Neural cell (in vitro differentiated cells): ENCODE measurements around the gene TBC1D25. TPM values are rescaled to one million over a fixed set of nuclear protein-coding genes. Genes with fewer than 3 reads are reported as not detected.

Experiments used
- H2AFZ ChIP-seq: fragments of 200-600, 300-800 bp; sonication (generic), shearing (Covaris generic); 2 replicates; pipeline ENCODE4 v1.6.0; 2014; ENCODE audit warnings: low read depth, mild to moderate bottlenecking, antibody characterized with exemption, low read length, moderate library complexity
- H3F3A ChIP-seq: fragments of 200-600 bp; shearing (Covaris generic); 2 replicates; pipeline ENCODE4 v1.6.1; 2016; ENCODE audit warnings: mild to moderate bottlenecking, moderate library complexity, mixed read lengths, antibody characterized with exemption, low read length; ENCODE audit not compliant: insufficient read depth, poor library complexity, severe bottlenecking
- H3K27ac ChIP-seq: fragments of 200-600, 300-800 bp; sonication (generic), shearing (Covaris generic); 2 replicates; pipeline ENCODE4 v1.5.1; 2014; ENCODE audit warnings: mild to moderate bottlenecking, low read length, moderate library complexity
- H3K27me3 ChIP-seq: fragments of 300-800, 200-600 bp; sonication (generic), shearing (Covaris generic); 2 replicates; pipeline ENCODE4 v1.6.0; 2014; ENCODE audit warnings: mild to moderate bottlenecking, low read depth, low read length, moderate library complexity; ENCODE audit not compliant: insufficient read depth
- H3K36me3 ChIP-seq: fragments of 300-800, 200-600 bp; sonication (generic), shearing (Covaris generic); 2 replicates; pipeline ENCODE4 v1.5.1; 2014; ENCODE audit warnings: mild to moderate bottlenecking, antibody characterized with exemption, low read length, moderate library complexity; ENCODE audit not compliant: insufficient read depth
- H3K4me2 ChIP-seq: fragments of 300-800, 200-600 bp; sonication (generic), shearing (Covaris generic); 2 replicates; pipeline ENCODE4 v1.6.0; 2014; ENCODE audit warnings: mild to moderate bottlenecking, low read length
- H3K4me3 ChIP-seq: fragments of 300-800, 200-600 bp; sonication (generic), shearing (Covaris generic); 2 replicates; pipeline ENCODE4 v1.5.1; 2014; ENCODE audit warnings: mild to moderate bottlenecking, low read length, moderate library complexity
- H3K79me2 ChIP-seq: fragments of 200-600 bp; shearing (Covaris generic); replicated peaks from 2 replicates; pipeline ENCODE4 v1.6.0; 2014; ENCODE audit warnings: mild to moderate bottlenecking, low read length, moderate library complexity; ENCODE audit not compliant: insufficient read depth
- H3K9ac ChIP-seq: fragments of 300-800, 200-600 bp; sonication (generic), shearing (Covaris generic); 2 replicates; pipeline ENCODE4 v1.6.1; 2016; ENCODE audit warnings: mild to moderate bottlenecking, low read length, mixed read lengths
- H3K9me2 ChIP-seq: fragments of 200-600 bp; shearing (Covaris generic); 2 replicates; pipeline ENCODE4 v1.6.1; 2016; ENCODE audit warnings: mild to moderate bottlenecking, low read length, mixed read lengths; ENCODE audit not compliant: insufficient read depth
- H3K9me3 ChIP-seq: fragments of 200-600, 300-800 bp; sonication (generic), shearing (Covaris generic); 2 replicates; pipeline ENCODE4 v1.6.1; 2016; ENCODE audit warnings: mild to moderate bottlenecking, mixed run types, low read length, moderate library complexity, mixed read lengths
- H4K20me1 ChIP-seq: fragments of 200-600 bp; shearing (Covaris generic); 2 replicates; pipeline ENCODE4 v1.6.1; 2016; ENCODE audit warnings: mild to moderate bottlenecking, mixed run types; ENCODE audit not compliant: insufficient read depth
- EP300 ChIP-seq: fragments of 450-650 bp; conservative IDR thresholded peaks from 2 replicates; pipeline ENCODE4 v1.6.1; 2014; ENCODE audit warnings: antibody characterized with exemption, mild to moderate bottlenecking, moderate library complexity; ENCODE audit not compliant: poor library complexity, severe bottlenecking
- EZH2 ChIP-seq: fragments of 200-600, 300-800 bp; shearing (Covaris generic), sonication (generic); IDR thresholded peaks from 2 replicates; pipeline ENCODE4 v1.6.1; 2014; ENCODE audit warnings: antibody characterized with exemption, low read length, borderline replicate concordance, mild to moderate bottlenecking; ENCODE audit not compliant: insufficient read depth, poor library complexity, severe bottlenecking
- MXI1 ChIP-seq: fragments of 450-650 bp; conservative IDR thresholded peaks from 2 replicates; pipeline ENCODE4 v1.6.1; 2014; ENCODE audit warnings: antibody characterized with exemption, mild to moderate bottlenecking; ENCODE audit not compliant: poor library complexity, severe bottlenecking
- POLR2AphosphoS5 ChIP-seq: IDR thresholded peaks from 2 replicates; pipeline ENCODE4 v1.6.1; 2012
- RAD21 ChIP-seq: fragments of 450-650 bp; conservative IDR thresholded peaks from 2 replicates; pipeline ENCODE4 v1.6.1; 2014; ENCODE audit warnings: antibody characterized with exemption, mild to moderate bottlenecking, moderate library complexity
- SMC3 ChIP-seq: fragments of 450-650 bp; conservative IDR thresholded peaks from 2 replicates; pipeline ENCODE4 v1.6.1; 2014; ENCODE audit warnings: antibody characterized with exemption, mild to moderate bottlenecking, moderate library complexity; ENCODE audit not compliant: poor library complexity
- TAF1 ChIP-seq: IDR thresholded peaks from 2 replicates; pipeline ENCODE4 v1.6.1; 2012; ENCODE audit warnings: low read depth
- polyA plus RNA-seq: library from polyadenylated mRNA; depleted of rRNA; stranded (reverse); fragments of >200 nt; gene quantifications from 2 replicates; pipeline ENCODE4 v1.2.3, GENCODE V29; 2014
- TF ChIP-seq, protein P1 (sequence below): fragments of 450-650 bp; IDR thresholded peaks from 2 replicates; pipeline ENCODE4 v1.5.1; 2014; ENCODE audit warnings: antibody characterized with exemption, mild to moderate bottlenecking, moderate library complexity; ENCODE audit not compliant: poor library complexity, severe bottlenecking
- TF ChIP-seq, protein P2 (sequence below): IDR thresholded peaks from 2 replicates; pipeline ENCODE4 v1.6.1; 2012; ENCODE audit warnings: borderline replicate concordance

The TBC1D25 gene
- polyA plus RNA-seq, 1 donor from 2014 or later: 4.5 TPM

DNA sequence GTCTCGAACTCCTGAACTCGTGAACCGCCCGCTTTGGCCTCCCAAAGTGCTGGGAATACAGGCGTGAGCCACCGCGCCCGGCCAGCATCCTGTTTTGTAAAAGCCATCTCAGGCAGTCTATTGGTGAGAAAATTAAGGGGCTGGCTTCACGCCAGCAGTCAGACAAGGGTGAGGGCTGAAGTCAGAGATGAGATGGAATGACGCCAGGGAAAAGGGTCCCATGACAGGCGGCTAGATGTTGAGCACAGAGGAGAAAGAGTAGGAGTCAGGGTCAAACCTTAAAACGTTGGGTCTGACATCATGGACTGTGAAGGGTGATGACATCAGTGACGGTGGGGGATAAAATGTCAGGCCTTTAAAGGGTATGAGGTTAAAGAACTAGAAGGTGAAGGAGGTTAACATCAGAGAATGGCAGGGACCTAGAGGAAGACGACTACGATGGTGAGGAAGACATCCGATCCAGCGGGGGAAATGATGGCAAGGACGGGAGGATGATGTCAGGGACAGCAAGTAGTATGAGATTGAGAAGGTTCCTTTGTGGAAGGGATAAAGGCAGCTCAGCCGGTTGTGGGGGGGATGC, 34.3 kb downstream of the TBC1D25 start (continued):
- TF ChIP-seq, protein P1, sequence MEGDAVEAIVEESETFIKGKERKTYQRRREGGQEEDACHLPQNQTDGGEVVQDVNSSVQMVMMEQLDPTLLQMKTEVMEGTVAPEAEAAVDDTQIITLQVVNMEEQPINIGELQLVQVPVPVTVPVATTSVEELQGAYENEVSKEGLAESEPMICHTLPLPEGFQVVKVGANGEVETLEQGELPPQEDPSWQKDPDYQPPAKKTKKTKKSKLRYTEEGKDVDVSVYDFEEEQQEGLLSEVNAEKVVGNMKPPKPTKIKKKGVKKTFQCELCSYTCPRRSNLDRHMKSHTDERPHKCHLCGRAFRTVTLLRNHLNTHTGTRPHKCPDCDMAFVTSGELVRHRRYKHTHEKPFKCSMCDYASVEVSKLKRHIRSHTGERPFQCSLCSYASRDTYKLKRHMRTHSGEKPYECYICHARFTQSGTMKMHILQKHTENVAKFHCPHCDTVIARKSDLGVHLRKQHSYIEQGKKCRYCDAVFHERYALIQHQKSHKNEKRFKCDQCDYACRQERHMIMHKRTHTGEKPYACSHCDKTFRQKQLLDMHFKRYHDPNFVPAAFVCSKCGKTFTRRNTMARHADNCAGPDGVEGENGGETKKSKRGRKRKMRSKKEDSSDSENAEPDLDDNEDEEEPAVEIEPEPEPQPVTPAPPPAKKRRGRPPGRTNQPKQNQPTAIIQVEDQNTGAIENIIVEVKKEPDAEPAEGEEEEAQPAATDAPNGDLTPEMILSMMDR: no peak
- no peak for TF ChIP-seq POLR2AphosphoS5

DNA sequence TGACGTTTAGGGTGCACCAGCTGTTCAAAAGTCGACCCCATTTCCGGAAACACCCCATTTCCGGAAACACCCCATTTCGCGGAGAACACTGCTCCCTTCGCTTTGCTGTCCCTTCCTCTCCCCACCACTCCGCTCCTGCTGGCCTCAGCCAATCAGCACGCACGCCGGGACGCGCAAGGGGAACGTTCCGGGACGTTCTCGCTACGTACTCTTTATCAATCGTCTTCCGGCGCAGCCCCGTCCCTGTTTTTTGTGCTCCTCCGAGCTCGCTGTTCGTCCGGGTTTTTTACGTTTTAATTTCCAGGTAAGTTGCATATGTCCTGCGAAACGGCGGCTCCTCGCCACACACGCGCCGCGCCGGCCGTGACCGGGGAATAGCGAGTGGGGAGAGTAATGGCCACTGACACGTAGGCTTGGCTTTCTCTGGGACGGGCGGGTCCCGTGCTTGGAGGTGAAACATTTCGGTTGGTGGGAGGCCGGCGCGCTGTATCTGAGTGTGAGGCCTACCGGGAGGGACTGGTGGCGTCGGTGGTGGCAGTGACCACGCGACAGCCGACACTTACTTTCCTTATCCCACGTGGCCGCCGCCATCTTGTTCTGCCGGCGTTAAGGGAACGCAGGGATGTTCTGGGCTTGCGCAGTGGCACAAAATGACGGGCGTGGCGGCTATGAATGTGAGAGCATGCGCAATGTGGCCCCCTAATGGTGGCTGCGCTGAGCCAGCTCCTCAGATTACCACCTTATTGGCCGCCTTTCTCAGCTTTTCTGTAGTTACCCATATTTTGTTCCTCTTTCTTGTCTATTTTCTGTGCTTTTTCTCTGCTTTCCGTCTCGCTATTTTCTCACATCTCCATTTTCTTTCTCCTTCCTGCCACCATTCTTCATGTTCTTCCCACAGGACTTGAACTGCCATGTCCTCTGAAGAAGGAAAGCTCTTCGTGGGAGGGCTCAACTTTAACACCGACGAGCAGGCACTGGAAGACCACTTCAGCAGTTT, 35.1 kb downstream of the TBC1D25 start, which contains the start of gene RBM3:
TSS of gene RBM3 (plus strand) at position 215 of the 997 bp plus-strand sequence. CDS start at position 912, 697 bp downstream.
- H3K9ac ChIP-seq: peak within 1 kb of the TSS; percentile 96
- TF ChIP-seq, protein P1: peak; percentile 59
- TF ChIP-seq MXI1: peak; percentile 98
- peak; percentile 14 for TF ChIP-seq SMC3
- TF ChIP-seq, protein P2, sequence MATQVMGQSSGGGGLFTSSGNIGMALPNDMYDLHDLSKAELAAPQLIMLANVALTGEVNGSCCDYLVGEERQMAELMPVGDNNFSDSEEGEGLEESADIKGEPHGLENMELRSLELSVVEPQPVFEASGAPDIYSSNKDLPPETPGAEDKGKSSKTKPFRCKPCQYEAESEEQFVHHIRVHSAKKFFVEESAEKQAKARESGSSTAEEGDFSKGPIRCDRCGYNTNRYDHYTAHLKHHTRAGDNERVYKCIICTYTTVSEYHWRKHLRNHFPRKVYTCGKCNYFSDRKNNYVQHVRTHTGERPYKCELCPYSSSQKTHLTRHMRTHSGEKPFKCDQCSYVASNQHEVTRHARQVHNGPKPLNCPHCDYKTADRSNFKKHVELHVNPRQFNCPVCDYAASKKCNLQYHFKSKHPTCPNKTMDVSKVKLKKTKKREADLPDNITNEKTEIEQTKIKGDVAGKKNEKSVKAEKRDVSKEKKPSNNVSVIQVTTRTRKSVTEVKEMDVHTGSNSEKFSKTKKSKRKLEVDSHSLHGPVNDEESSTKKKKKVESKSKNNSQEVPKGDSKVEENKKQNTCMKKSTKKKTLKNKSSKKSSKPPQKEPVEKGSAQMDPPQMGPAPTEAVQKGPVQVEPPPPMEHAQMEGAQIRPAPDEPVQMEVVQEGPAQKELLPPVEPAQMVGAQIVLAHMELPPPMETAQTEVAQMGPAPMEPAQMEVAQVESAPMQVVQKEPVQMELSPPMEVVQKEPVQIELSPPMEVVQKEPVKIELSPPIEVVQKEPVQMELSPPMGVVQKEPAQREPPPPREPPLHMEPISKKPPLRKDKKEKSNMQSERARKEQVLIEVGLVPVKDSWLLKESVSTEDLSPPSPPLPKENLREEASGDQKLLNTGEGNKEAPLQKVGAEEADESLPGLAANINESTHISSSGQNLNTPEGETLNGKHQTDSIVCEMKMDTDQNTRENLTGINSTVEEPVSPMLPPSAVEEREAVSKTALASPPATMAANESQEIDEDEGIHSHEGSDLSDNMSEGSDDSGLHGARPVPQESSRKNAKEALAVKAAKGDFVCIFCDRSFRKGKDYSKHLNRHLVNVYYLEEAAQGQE: no peak
- peak; percentile 7 for TF ChIP-seq TAF1
- TF ChIP-seq RAD21: peak; percentile 32
- no peak for TF ChIP-seq EZH2
- TF ChIP-seq POLR2AphosphoS5: peak; percentile 96
- peak; percentile 52 for TF ChIP-seq EP300

More for the DNA sequence above, 35.1 kb downstream of the TBC1D25 start, which contains the start of gene RBM3:
- peak within 1 kb of the TSS; percentile 56 for H2AFZ ChIP-seq
- no peaks in the 10 kb centered on the region for H3K27me3 ChIP-seq
- peak within 1 kb of the TSS; percentile 73 for H3K4me2 ChIP-seq
- H3F3A ChIP-seq: no peaks in the 10 kb centered on the region
- H4K20me1 ChIP-seq: no peaks in the 10 kb centered on the region
- no peaks in the 10 kb centered on the region for H3K9me2 ChIP-seq
- H3K79me2 ChIP-seq: peaks cover 9% of the 10 kb centered on the region
- peak within 1 kb of the TSS; percentile 87 for H3K4me3 ChIP-seq
- H3K27ac ChIP-seq: peak within 1 kb of the TSS; percentile 97
- no peaks in the 10 kb centered on the region for H3K36me3 ChIP-seq
- no peaks in the 10 kb centered on the region for H3K9me3 ChIP-seq
